Ishikawa (cell line): Measurements from ENCODE around the gene ADGB.

Source experiments
- NFIC ChIP-seq: IDR thresholded peaks from 2 replicates; pipeline ENCODE4 v1.6.1; 2012
- REST ChIP-seq: IDR thresholded peaks from 2 replicates; pipeline ENCODE4 v1.6.1; 2012; ENCODE audit warnings: low read depth, mild to moderate bottlenecking

GRCh38 chr6:146790561-146791091, 191.9 kb downstream of the ADGB start:
- TF ChIP-seq NFIC, result no peak
- no peak for TF ChIP-seq REST
